HepG2 (cell line): Measurements from ENCODE around the gene DELE1.

Source experiments
- JARID2 ChIP-seq: sonication (generic); formaldehyde crosslinking; IDR thresholded peaks from 2 replicates; pipeline ENCODE4 v1.8.1; 2023; ENCODE audit warnings: missing genetic modification reagents, inconsistent platforms; ENCODE audit not compliant: insufficient replicate concordance
- PAX8 ChIP-seq: sonication (generic); formaldehyde crosslinking; IDR thresholded peaks from 2 replicates; pipeline ENCODE4 v1.8.0; 2022; ENCODE audit warnings: mild to moderate bottlenecking, missing genetic modification reagents, borderline replicate concordance
- PRPF4 ChIP-seq: fragments of 200-400 bp; formaldehyde crosslinking; IDR thresholded peaks from 2 replicates; pipeline ENCODE4 v1.6.1; 2016; ENCODE audit warnings: low read length, low read depth; ENCODE audit not compliant: poor library complexity, severe bottlenecking
- RFX5 ChIP-seq: IDR thresholded peaks from 2 replicates; pipeline ENCODE4 v1.6.1; 2011; ENCODE audit warnings: low read depth, low read length, improper control_type of control experiment
- ZFX ChIP-seq: sonication (generic); formaldehyde crosslinking; IDR thresholded peaks from 2 replicates; pipeline ENCODE4 v1.4.0; 2020; ENCODE audit warnings: mild to moderate bottlenecking, low read depth, missing genetic modification reagents, moderate library complexity
- ZNF329 ChIP-seq: sonication (generic); formaldehyde crosslinking; IDR thresholded peaks from 2 replicates; pipeline ENCODE4 v1.9.0; 2021; ENCODE audit warnings: low read depth, mild to moderate bottlenecking, missing genetic modification reagents
- ZNF746 ChIP-seq: sonication (generic); formaldehyde crosslinking; IDR thresholded peaks from 2 replicates; pipeline ENCODE4 v1.8.0; 2022; ENCODE audit warnings: mild to moderate bottlenecking, missing genetic modification reagents
- TF ChIP-seq, protein P1 (sequence below): IDR thresholded peaks from 2 replicates; pipeline ENCODE4 v1.6.1; 2016
- TF ChIP-seq, protein P2 (sequence below): sonication (generic); formaldehyde crosslinking; IDR thresholded peaks from 2 replicates; pipeline ENCODE4 v1.5.0; 2020; ENCODE audit warnings: mild to moderate bottlenecking, missing genetic modification reagents, moderate library complexity

DNA sequence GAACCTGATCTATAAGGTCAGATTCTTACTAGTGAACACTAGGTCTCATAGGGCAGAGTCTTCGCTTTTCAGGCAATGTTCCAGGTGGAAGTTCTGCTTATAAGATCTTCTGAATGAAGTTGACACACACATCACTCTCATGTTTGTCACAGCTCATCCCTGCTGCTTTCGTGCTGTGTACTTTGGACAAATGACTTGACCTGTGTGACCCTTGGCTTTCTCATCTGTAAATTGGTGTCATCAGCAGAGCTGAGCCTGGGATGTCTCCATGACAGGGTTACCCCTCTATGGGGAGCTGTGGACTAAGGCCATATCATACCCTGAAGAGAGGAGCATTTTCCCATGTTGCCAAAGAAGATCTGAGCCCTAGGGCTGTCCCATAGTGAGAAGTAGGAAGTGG, 2.8 kb downstream of the DELE1 start:
- no peak for TF ChIP-seq PRPF4
- TF ChIP-seq ZFX (CRISPR knock-in tag) = no peak
- TF ChIP-seq PAX8 (CRISPR knock-in tag) = no peak
- no peak for TF ChIP-seq ZNF329
- TF ChIP-seq, protein P1, sequence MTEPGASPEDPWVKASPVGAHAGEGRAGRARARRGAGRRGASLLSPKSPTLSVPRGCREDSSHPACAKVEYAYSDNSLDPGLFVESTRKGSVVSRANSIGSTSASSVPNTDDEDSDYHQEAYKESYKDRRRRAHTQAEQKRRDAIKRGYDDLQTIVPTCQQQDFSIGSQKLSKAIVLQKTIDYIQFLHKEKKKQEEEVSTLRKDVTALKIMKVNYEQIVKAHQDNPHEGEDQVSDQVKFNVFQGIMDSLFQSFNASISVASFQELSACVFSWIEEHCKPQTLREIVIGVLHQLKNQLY = no peak
- no peak for TF ChIP-seq RFX5
- TF ChIP-seq ZNF746 (CRISPR knock-in tag) = no peak
- TF ChIP-seq, protein P2, sequence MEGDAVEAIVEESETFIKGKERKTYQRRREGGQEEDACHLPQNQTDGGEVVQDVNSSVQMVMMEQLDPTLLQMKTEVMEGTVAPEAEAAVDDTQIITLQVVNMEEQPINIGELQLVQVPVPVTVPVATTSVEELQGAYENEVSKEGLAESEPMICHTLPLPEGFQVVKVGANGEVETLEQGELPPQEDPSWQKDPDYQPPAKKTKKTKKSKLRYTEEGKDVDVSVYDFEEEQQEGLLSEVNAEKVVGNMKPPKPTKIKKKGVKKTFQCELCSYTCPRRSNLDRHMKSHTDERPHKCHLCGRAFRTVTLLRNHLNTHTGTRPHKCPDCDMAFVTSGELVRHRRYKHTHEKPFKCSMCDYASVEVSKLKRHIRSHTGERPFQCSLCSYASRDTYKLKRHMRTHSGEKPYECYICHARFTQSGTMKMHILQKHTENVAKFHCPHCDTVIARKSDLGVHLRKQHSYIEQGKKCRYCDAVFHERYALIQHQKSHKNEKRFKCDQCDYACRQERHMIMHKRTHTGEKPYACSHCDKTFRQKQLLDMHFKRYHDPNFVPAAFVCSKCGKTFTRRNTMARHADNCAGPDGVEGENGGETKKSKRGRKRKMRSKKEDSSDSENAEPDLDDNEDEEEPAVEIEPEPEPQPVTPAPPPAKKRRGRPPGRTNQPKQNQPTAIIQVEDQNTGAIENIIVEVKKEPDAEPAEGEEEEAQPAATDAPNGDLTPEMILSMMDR = no peak
- no peak for TF ChIP-seq JARID2 (CRISPR knock-in tag)
